NCI-H187 (cell line): ENCODE results near the gene ALG8.

ENCODE experiments used
- DNase-seq, 2 experiments: peaks; one replicate each; lab custom pipeline; 2025; lab: John Stamatoyannopoulos, UW

ALG8 gene

GRCh38 chr11:78158987-78159652 is 19.7 kb upstream of the ALG8 start:
- no peak for DNase-seq

- DNase-seq: no peak
Measured at GRCh38 chr11:78156127-78156844, 16.9 kb upstream of the ALG8 start.

GRCh38 chr11:78151804-78152203 is 12.4 kb upstream of the ALG8 start:
- no peak for DNase-seq

GRCh38 chr11:78150754-78151153 is 11.3 kb upstream of the ALG8 start:
- no peak for DNase-seq

- no peak for DNase-seq
Measured at GRCh38 chr11:78150346-78150745, 10.9 kb upstream of the ALG8 start.

GRCh38 chr11:78149646-78150045 is 10.2 kb upstream of the ALG8 start:
- DNase-seq: no peak

GRCh38 chr11:78147807-78148206 is 8.4 kb upstream of the ALG8 start:
- DNase-seq: peak; percentile 28 to 45

- no peak for DNase-seq
Measured at GRCh38 chr11:78145511-78146025, 6.1 kb upstream of the ALG8 start.

- DNase-seq: no peak
Measured at GRCh38 chr11:78140392-78141077, 1.1 kb upstream of the ALG8 start.

GRCh38 chr11:78138694-78139421 is 568 bp downstream of the ALG8 start:
- DNase-seq: no peak

GRCh38 chr11:78138291-78138690 is 1.1 kb downstream of the ALG8 start:
- DNase-seq: no peak

GRCh38 chr11:78132475-78132874 is 7.0 kb downstream of the ALG8 start:
- no peak for DNase-seq

- DNase-seq: no peak
Measured at GRCh38 chr11:78131956-78132355, 7.5 kb downstream of the ALG8 start.

- no peak for DNase-seq
Measured at GRCh38 chr11:78127403-78127802, 12.0 kb downstream of the ALG8 start.

GRCh38 chr11:78112582-78113275 is 26.7 kb downstream of the ALG8 start:
- no peak for DNase-seq

- DNase-seq: no peak
Measured at GRCh38 chr11:78111298-78111697, 28.1 kb downstream of the ALG8 start.

GRCh38 chr11:78110830-78111229 is 28.6 kb downstream of the ALG8 start:
- no peak for DNase-seq

- DNase-seq: no peak
Measured at GRCh38 chr11:78110351-78110750, 29.1 kb downstream of the ALG8 start.

- DNase-seq: no peak
Measured at GRCh38 chr11:78109081-78110015, 30.1 kb downstream of the ALG8 start.

- peak; percentile 27 to 57 for DNase-seq
Measured at GRCh38 chr11:78100676-78101472, 38.6 kb downstream of the ALG8 start.
